PC-3 (cell line): ENCODE measurements around the gene CD300LG. TPM values are rescaled to one million over a fixed set of nuclear protein-coding genes. Genes with fewer than 3 reads are reported as not detected.

Experiments
- ATAC-seq: fragments of 200-7000 bp; cut with Tn5 transposase; 2 replicates; pipeline ENCODE4 v1.9.1; 2020; ENCODE audit warnings: mild to moderate bottlenecking, moderate library complexity
- BruUV-seq: library from RNA; stranded (reverse); fragments of 400-500 nt; replicated peaks from 2 replicates; lab custom pipeline; 2021; lab: Mats Ljungman, UMichigan
- CTCF ChIA-PET: fragments of 300-600 bp; sonication (Branson Sonifier 250); formaldehyde crosslinking; loops from one replicate; lab custom pipeline; 2022; ENCODE audit warnings: antibody characterized with exemption; lab: Charles Lee
- POLR2A ChIA-PET: fragments of 300-600 bp; sonication (Branson Sonifier 250); formaldehyde crosslinking; loops from one replicate; lab custom pipeline; 2022; ENCODE audit warnings: antibody characterized with exemption; ENCODE audit not compliant: unreplicated experiment; lab: Charles Lee
- DNase-seq: peaks from one replicate; pipeline ENCODE4 v3.0.0-alpha.2; 2015
- H2AFZ ChIP-seq: fragments of 300-600 bp; sonication (generic); 2 replicates; pipeline ENCODE4 v1.6.0; 2016; ENCODE audit warnings: antibody characterized with exemption, low read length
- H3F3A ChIP-seq: fragments of 300-600 bp; sonication (generic); one replicate; pipeline ENCODE4 v1.6.0; 2017; ENCODE audit warnings: antibody characterized with exemption, low read length, control low read depth, mild to moderate bottlenecking; ENCODE audit not compliant: unreplicated experiment
- H3K27ac ChIP-seq: fragments of 300-600 bp; sonication (generic); 2 replicates; pipeline ENCODE4 v1.5.1; 2016; ENCODE audit warnings: mild to moderate bottlenecking, low read length
- H3K27me3 ChIP-seq: fragments of 300-600 bp; sonication (generic); 2 replicates; pipeline ENCODE4 v1.6.1; 2016; ENCODE audit warnings: low read length, mixed read lengths
- H3K36me3 ChIP-seq: fragments of 300-600 bp; sonication (generic); 2 replicates; pipeline ENCODE4 v1.6.1; 2016; ENCODE audit warnings: low read depth, mixed run types, low read length, mixed read lengths
- H3K4me1 ChIP-seq: fragments of 300-600 bp; sonication (generic); 2 replicates; pipeline ENCODE4 v1.5.1; 2016; ENCODE audit warnings: low read length; ENCODE audit not compliant: insufficient read depth
- H3K4me2 ChIP-seq: fragments of 300-600 bp; sonication (generic); 2 replicates; pipeline ENCODE4 v1.6.0; 2016; ENCODE audit warnings: low read length
- H3K4me3 ChIP-seq: fragments of 300-600 bp; sonication (generic); 2 replicates; pipeline ENCODE4 v1.5.1; 2016; ENCODE audit warnings: mild to moderate bottlenecking, low read length, mixed read lengths
- H3K79me2 ChIP-seq: fragments of 300-600 bp; sonication (generic); 2 replicates; pipeline ENCODE4 v1.6.1; 2017; ENCODE audit warnings: low read length, mixed read lengths
- H3K9ac ChIP-seq: fragments of 300-600 bp; sonication (generic); 2 replicates; pipeline ENCODE4 v1.6.0; 2016; ENCODE audit warnings: mild to moderate bottlenecking, low read length
- H3K9me2 ChIP-seq: fragments of 300-600 bp; sonication (generic); replicated peaks from 2 replicates; pipeline ENCODE4 v1.6.1; 2016; ENCODE audit warnings: mixed run types, low read length, mixed read lengths
- H3K9me3 ChIP-seq: fragments of 300-600 bp; sonication (generic); 2 replicates; pipeline ENCODE4 v1.6.1; 2016; ENCODE audit warnings: low read length, mixed read lengths
- H4K20me1 ChIP-seq: fragments of 300-600 bp; sonication (generic); 2 replicates; pipeline ENCODE4 v1.6.1; 2016; ENCODE audit warnings: low read length, mixed read lengths
- CTCF ChIP-seq: fragments of 300-600 bp; sonication (generic); conservative IDR thresholded peaks from 2 replicates; pipeline ENCODE4 v1.5.1; 2017; ENCODE audit warnings: antibody characterized with exemption, low read depth, mild to moderate bottlenecking, low read length
- EZH2 ChIP-seq: fragments of 300-600 bp; sonication (generic); IDR thresholded peaks from one replicate; pipeline ENCODE4 v1.6.1; 2017; ENCODE audit warnings: antibody characterized with exemption, mild to moderate bottlenecking, low read length; ENCODE audit not compliant: unreplicated experiment
- EZH2phosphoT487 ChIP-seq: fragments of 300-600 bp; sonication (generic); IDR thresholded peaks from 2 replicates; pipeline ENCODE4 v1.6.1; 2018; ENCODE audit warnings: mild to moderate bottlenecking, antibody characterized with exemption, low read length, borderline replicate concordance
- intact Hi-C: fragments of 100-400 bp; cut with micrococcal nuclease; formaldehyde crosslinking; loops from 2 replicates; pipeline ENCODE4 v1.9.0; 2023
- total RNA-seq: library from RNA; depleted of rRNA; stranded (reverse); fragments of >200 nt; gene quantifications from 2 replicates; pipeline ENCODE4 v1.2.3, GENCODE V29; 2014

Gene CD300LG
- total RNA-seq, 1 experiment from 2014 or later = not detected

- no peaks in the 10 kb centered on the region for H3K27me3 ChIP-seq
- peak; percentile 90 for DNase-seq
- BruUV-seq = no TSS peak
- ChIA-PET CTCF (interaction anchor here (0.5 to 1.4 kb wide), 4 partner anchors 17 to 290 kb away, joined by 3 to 4 read pairs (median 3); partner anchors contain the start of gene MPP2), POLR2A (no interaction called here)
- no peaks in the 10 kb centered on the region for H3K36me3 ChIP-seq
- no peaks in the 10 kb centered on the region for H3F3A ChIP-seq
- H3K4me3 ChIP-seq = no peak overlapping the region
- no peaks in the 10 kb centered on the region for H3K9me3 ChIP-seq
- intact Hi-C loops = loop anchor here (1.0 kb wide), 1 partner anchor 117 kb away; no protein-coding TSS in a partner anchor
- H4K20me1 ChIP-seq = no peaks in the 10 kb centered on the region
- peaks cover 6% of the 10 kb centered on the region; the same call in 1 of the 2 replicates for H3K4me1 ChIP-seq
- H3K4me2 ChIP-seq = no peak overlapping the region
- no peaks in the 10 kb centered on the region for H3K79me2 ChIP-seq
- TF ChIP-seq EZH2phosphoT487 = no peak
- TF ChIP-seq EZH2 = no peak
- peak; percentile 96 for TF ChIP-seq CTCF
- no peaks in the 10 kb centered on the region for H3K9me2 ChIP-seq
- H3K27ac ChIP-seq = no peak overlapping the region
- peak overlapping the region; percentile 64 for H2AFZ ChIP-seq
- no peak overlapping the region for H3K9ac ChIP-seq
- ATAC-seq = peak; percentile 98
Measured at GRCh38 chr17:43878260-43879175, 31.5 kb downstream of the CD300LG start.

- intact Hi-C loops = no loop called here
- no peaks in the 10 kb centered on the region for H3K79me2 ChIP-seq
- no TSS peak for BruUV-seq
- ChIA-PET POLR2A (no interaction called here), CTCF (interaction anchor here (0.5 to 0.6 kb wide), 2 partner anchors 46 to 241 kb away, joined by 3 to 5 read pairs; no protein-coding TSS in a partner anchor)
- no peaks in the 10 kb centered on the region for H3K9me3 ChIP-seq
- H2AFZ ChIP-seq = no peak overlapping the region
- H3K4me1 ChIP-seq = peaks cover 6% of the 10 kb centered on the region; the same call in 1 of the 2 replicates
- DNase-seq (no peak), ATAC-seq (no peak)
- no peaks in the 10 kb centered on the region for H3K27me3 ChIP-seq
- H3K4me3 ChIP-seq = no peak overlapping the region
- no peaks in the 10 kb centered on the region for H3K36me3 ChIP-seq
- H3K27ac ChIP-seq = no peak overlapping the region
- H3F3A ChIP-seq = no peaks in the 10 kb centered on the region
- no peak overlapping the region for H3K4me2 ChIP-seq
- no peaks in the 10 kb centered on the region for H4K20me1 ChIP-seq
- no peaks in the 10 kb centered on the region for H3K9me2 ChIP-seq
- TF ChIP-seq EZH2 (no peak), CTCF (no peak), EZH2phosphoT487 (no peak)
- no peak overlapping the region for H3K9ac ChIP-seq
Measured at GRCh38 chr17:43879723-43880419, 32.9 kb downstream of the CD300LG start.
